ENCODE results near the gene RBM34.
A peak's percentile ranks its signal among the peaks of the same experiment; 100 is the strongest.
"Not testable (repeated sequence)": the region's sequence is repeated elsewhere in the genome, so short reads cannot be mapped to it uniquely, and the experiment has no call there.

The RBM34 gene, protein sequence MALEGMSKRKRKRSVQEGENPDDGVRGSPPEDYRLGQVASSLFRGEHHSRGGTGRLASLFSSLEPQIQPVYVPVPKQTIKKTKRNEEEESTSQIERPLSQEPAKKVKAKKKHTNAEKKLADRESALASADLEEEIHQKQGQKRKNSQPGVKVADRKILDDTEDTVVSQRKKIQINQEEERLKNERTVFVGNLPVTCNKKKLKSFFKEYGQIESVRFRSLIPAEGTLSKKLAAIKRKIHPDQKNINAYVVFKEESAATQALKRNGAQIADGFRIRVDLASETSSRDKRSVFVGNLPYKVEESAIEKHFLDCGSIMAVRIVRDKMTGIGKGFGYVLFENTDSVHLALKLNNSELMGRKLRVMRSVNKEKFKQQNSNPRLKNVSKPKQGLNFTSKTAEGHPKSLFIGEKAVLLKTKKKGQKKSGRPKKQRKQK

DNA sequence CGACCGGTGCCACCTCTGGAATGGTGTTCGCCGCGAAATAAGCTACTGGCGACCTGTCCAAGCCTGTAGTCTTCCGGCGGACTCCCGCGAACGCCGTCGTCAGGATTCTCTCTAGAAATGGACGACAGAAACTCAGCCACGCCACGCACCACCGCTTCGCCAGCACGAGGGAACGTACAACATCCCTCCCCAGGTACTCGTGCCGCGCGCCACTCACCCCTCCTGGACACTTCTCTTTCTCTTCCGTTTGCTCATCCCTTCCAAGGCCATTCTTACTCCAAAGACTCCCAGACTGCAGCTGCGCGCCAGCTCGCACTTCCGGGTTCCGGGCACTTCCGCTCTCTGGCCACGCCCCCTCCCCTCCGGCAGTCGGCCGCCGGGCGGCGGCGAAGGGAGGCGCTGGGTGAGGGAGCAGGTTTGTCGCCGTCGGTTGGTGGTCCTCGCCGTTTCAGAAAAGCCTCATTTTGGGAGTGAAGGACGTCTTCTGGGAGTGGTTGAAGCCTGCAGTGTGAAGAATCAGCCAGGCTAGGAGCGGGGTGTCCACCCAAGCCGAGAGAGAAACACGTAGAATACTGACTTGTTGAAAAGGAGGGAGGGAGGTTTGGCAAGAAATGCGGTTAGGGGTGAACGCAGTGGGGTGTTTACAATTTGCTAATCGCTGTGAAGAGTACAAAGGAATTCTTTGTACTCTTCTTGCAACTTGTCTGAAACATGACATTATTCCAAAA lies at the start of gene RBM34:
Gene RBM34, minus strand, starts transcription at position 294 of the 728 bp plus-strand sequence. Its CDS starts 24 bp downstream, at position 270.
- intact Hi-C loops (cut with DNase I), result loop anchor here (2.0 to 5.0 kb wide), 3 partner anchors 34 to 341 kb away; partner anchors contain the start of genes ARID4B, B3GALNT2, GGPS1 and TOMM20
- peak; percentile 85 to 99 (median 91) for DNase-seq

DNA sequence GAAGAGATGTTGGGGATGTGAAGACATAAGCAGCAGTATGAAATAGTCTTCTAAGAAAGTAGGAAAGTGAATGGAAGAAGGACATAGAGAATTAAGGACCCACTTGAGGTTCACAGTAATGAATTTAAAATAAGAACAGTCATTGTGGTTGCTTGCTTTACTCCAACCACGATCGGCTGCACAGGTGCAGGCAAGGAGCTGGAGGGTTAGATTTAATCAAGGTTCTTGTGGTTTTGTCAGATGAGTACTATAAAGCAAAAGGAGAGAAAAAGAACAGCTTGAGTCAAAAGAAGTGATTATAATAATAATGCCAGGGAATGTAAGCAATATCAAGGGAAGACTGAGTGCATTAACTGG lies 46.1 kb upstream of the RBM34 start:
- no peak for DNase-seq
- intact Hi-C loops (cut with DNase I), result no loop called here

DNA sequence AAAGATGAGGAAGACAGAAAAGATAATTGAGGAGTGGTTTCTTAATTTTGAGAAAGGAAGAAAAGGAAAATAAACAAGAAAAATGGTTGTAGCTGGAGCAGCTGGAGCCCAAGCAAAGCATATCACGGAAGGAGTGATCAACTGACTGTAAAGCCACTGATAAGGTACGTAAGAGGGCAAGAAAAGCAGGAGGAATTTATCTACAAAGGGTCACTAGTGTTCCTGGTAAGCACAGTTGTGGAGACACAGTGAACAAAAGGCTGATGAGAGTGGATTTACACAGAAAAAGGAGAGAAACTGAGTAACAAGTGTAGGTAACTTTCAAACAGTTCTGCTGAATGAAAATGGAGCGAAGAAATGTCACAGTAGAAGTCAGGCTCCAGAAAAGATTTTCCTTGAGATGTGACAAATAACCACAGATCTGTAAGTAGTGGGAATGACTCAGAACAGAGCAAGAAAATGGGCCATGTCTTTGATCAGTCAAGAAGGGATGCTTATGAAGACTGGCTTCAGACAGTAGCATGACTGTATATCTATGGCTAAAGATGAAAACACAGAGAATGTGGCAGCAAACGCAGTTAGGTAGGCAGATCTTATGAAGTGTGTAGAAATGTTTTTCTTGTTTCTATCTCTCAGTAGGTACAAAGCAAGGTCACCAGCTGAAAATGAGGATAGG lies 45.6 kb upstream of the RBM34 start:
- intact Hi-C loops (cut with DNase I), result no loop called here
- DNase-seq, result no peak

DNA sequence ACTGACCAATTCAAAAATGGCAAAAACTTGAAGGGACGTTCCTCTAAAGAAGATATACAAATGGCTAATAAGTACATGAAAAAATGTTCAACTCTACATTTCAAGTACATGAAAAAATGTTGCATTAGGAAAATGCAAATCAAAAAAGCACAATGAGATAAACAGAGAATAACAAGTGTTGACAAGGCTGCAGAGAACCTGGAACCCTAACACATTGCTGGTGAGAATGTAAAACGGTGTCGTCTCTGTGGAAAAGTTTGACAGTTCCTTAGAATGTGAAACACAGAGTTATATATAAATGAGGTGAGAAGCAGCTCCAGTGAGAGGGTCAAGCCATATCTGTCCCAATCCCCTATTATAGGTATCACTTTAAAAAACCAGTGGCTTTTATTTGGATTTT lies 44.6 kb upstream of the RBM34 start:
- no peak for DNase-seq
- intact Hi-C loops (cut with DNase I), result no loop called here

DNA sequence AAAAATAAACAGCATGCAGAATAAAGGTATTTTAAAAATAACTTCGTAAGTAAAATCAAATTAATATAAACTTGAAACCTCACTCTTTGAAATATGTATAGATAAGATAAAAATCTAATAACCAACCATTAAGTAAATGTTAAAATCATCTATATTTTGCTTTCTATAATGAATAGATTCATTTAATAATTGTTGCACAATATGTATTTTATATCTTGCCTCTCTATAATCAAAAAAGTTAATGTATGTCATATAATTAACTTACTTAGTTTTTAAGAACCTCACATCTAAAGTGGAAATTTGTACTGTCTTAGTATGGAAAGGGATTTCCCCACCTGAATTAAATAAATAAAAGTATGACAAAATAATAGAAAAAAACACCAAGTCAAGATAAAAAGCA lies 42.4 kb upstream of the RBM34 start:
- DNase-seq, result no peak
- intact Hi-C loops (cut with DNase I), result no loop called here

DNA sequence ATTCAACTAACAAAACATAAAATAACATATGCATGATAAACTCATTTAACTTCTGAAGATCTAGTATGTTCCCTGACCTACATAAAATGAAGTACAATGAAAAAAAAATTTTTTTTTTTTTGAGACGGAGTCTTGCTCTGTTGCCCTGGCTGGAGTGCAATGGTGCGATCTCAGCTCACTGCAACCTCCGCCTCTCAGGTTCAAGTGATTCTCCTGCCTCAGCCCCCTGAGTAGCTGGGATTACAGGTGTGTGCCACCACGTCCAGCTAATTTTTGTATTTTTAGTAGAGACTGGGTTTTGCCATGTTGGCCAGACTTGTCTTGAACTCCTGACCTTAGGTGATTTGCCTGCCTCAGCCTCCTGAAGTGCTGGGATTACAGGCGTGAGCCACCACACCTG lies 41.4 kb upstream of the RBM34 start:
- DNase-seq; intact Hi-C loops (cut with DNase I): not testable (repeated sequence)

DNA sequence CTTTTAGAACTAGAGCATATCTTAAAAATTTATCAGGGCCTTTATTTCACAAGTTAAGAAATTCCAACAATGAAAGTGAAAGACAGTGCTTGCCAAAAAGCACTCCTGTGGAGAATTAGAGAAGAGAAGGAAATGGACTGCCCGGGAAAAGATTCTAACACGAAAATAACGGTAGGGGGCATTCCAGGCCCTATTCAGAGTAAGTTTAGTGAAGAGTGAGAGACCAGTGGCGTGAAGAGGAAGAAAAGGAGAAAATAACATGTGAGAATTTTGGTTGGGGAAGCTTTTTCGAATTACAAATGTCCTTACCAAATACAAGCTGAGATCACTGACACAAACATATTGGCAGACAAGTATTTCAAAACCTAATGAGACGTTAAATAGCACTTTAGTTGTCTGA lies 38.4 kb upstream of the RBM34 start:
- no peak for DNase-seq
- intact Hi-C loops (cut with DNase I), result no loop called here

DNA sequence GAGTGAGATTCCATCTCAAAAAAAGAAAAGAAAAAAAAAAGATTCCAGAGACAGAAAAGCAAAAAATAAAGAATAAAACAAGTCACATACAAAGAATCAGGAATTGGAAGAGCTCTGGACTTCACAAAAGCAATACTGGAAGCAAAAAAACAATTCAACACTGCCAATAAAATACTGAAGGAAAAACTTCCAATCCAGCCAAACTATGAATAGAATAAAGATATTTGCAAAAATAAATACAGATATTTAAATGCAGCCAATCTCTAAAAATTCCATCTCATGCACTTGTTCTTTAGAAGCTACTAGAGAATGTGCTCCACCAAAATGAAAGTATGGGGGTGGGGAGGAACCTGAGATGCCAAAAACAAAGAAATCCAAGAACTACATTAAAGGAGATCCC lies 29.4 kb upstream of the RBM34 start:
- intact Hi-C loops (cut with DNase I), result no loop called here

DNA sequence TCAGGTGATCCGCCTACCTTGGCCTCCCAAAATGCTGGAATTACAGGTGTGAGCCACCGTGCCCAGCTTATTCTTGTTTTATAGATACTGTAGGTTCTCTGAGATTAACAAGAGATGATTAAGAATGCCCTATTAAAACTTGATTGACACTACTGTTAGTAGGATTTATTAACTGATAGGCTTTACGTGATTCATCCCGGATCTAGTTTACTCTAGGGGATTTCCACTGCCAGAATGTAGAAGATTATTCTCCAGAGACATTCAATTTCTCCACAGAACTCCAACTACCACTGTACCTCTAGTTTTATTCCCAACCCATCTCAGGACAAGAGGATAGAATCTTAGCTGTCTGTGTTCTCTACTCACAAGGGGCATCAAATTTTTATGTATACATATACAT lies 26.3 kb upstream of the RBM34 start:
- no peak for DNase-seq
- intact Hi-C loops (cut with DNase I), result no loop called here

More for the DNA sequence above, 29.4 kb upstream of the RBM34 start:
- DNase-seq, result no peak

DNA sequence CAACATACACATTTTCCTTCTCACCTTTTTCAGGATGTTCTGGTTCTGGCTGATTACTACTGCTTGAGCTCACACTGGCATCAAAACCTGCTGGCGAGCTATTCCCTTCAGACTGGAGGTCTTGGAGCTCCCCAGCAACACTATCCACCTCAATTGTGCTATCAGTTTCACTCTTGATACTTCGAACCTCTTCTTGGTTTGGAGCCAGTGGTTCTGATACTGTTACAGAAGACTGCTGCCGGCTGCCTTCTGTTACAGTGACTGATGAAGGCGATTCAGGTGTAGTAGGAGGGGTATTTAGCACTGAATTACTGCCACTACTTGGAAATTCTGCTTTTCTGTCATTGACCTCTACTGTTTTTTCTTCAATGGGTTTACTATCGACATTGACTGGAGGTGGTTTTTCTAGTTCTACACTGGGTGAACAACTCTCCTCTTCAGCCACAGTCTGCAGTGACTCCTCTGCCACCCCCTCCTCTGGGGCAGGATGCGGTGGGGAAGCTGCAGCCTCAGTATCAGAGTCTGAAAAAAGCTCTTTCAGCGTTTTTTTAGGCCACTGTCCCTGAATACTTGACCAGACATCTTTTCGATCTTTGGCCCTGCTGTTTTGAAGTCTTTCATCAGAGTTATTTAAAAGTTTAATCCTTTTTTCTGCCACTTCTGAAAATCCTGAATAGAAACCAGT lies 20.7 kb upstream of the RBM34 start:
- intact Hi-C loops (cut with DNase I), result no loop called here
- DNase-seq, result no peak

DNA sequence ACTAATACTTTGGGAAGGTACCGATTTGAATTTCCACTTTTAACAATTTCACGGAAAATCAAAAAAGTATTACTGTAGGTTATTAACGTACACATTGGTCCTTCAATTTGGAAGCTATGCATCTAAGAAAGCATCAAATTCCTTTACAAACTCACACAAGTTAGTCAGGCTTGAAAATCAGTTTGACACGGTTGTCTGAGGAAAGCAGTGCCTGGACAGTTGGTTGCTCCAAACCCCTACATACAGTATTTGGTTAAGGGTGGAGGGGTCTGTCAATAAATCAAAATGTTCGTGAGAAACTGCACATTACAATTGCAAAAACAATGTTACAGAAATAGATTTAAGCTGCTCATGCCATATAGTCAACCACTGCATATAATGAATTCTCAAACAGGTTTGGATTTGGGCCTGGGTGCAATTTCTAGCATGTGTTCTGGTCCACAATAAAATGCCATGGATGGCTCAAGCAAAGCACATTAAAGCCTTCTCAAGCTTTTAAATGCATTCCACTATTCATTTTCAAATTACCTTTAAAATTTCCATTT lies 19.9 kb upstream of the RBM34 start:
- intact Hi-C loops (cut with DNase I), result no loop called here
- no peak for DNase-seq

DNA sequence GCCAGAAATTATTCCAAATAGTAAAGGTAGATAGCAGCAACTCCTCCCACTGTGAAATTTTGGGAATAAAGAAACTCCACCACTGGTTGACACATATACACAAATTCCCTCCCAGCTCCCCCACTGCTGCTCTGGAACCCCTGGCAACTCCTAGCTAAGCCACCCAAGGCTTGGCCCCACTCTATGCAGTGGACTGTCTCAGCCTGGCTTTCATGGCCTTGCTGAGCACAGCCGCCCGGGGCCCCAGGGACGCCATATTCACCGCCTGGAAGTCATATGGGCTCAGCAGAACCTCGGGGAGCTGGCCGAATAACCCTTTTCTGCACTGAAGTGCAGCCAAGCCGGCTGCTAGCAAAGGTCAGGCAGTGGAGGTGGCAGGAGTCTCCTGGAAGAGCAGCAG lies 15.4 kb upstream of the RBM34 start:
- intact Hi-C loops (cut with DNase I), result no loop called here
- DNase-seq, result no peak

DNA sequence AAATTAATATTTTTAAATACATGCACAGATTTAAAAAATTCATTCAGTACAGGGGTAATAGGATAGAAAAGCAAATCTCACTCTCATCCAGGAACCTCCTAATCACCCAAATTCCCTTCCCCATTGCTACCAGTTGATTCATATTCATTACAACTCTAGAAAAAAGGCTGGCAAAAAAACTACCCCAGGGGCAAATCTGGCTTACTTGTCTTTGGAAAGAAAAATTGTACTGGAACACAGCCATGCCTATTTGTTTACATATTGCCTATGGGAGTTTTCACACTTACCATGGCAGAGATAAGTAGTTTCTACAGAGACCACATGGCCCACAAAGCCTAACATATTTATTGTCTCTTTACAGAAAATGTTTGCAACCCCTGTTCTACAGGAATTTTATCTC lies 8.9 kb upstream of the RBM34 start:
- DNase-seq, result no peak
- intact Hi-C loops (cut with DNase I), result no loop called here

DNA sequence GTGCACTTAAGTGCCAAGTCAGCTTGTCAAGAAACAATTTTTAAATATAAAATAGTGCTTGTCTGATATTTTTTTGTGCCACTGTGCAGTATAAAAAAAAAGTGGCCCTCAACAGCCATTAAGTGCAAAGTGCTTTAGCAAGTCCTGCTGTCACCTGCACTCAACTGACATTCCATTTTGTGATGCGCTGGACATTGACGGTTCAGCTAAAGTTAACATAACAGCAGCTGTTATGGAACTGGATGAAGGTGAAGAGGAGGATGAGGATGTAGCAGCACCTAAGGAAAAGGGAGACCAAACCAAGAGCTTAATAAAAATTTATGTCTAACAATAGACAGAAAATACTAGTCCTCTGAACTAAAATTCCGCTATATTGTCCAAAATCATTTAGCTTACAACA lies 7.3 kb upstream of the RBM34 start:
- intact Hi-C loops (cut with DNase I), result no loop called here
- no peak for DNase-seq

DNA sequence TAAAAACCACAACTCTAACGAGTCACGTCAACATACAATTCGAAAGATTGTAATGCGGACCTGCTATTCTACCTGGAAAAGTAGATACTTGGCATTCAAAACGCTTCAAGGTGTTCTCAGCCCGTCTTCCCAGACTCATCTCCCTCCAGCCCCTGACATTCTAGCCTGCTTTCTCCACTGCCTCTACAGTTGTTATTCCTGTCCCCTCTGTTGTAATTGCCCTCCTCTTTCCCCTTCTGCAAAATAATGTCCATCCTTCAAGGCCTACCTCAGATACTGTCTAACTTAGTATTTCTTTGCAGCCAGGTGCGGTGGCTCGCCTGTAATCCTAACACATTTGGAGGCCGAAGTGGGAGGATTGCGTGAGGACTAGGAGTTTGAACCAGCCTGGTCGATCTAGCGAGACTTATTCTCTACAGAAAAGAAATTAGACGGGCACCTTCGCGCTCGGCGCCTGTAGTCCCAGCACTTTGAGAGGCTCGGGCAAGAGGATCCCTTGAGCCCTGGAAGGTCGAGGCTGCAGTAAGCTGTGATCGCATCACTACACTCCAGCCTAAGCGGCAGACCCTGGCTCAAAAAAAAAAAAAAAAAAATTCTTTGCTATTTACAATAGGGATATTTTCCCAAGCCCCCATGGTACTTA lies 756 bp upstream of the RBM34 start:
- DNase-seq, result no peak
- intact Hi-C loops (cut with DNase I), result loop anchor here (2.0 to 5.0 kb wide), 3 partner anchors 35 to 340 kb away; partner anchors contain the start of genes ARID4B, B3GALNT2, GGPS1 and TOMM20

DNA sequence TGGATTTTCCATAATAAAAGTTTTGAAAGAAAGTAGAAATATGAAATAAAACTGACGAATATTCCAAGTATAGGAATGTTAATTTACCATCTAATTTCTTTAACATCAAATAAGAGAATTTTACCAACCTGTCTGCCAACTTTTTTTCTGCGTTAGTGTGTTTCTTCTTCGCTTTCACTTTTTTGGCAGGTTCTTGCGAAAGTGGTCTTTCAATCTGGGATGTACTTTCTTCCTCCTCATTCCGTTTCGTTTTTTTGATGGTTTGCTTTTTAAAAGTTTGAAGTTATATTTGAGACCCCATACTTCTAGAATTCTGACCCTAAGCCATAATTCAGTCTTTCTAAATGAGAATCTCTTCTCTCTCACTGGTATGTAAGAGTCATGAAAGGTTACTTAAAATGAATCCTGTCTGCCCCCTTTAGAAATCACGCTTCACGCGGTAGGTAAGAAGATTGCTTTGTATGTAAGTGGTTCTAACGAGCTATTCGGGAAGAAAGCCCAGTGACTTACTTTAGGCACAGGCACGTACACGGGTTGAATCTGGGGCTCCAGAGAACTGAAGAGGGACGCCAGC lies 580 bp downstream of the RBM34 start:
- intact Hi-C loops (cut with DNase I), result loop anchor here (2.0 to 5.0 kb wide), 3 partner anchors 33 to 342 kb away; partner anchors contain the start of genes ARID4B, B3GALNT2, GGPS1 and TOMM20
- no peak for DNase-seq

DNA sequence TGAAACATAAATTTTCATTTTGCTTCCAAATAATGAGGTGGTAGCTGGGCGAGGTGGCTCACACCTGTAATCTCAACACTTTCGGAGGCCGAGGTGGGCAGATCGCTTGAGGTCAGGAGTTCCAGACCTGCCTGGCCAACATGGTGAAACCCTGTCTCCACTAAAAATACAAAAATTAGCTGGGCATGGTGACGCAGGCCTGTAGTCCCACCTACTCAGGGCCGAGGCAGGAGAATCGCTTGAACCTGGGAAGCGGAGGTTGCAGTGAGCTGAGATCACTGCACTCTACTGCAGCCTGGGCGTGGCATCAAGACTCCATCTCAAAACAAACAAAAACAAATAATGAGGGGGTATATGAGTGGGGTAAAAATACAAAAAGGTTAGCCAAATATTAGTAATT lies 1.1 kb downstream of the RBM34 start:
- intact Hi-C loops (cut with DNase I), result loop anchor here (2.0 to 5.0 kb wide), 3 partner anchors 33 to 342 kb away; partner anchors contain the start of genes ARID4B, B3GALNT2, GGPS1 and TOMM20
- DNase-seq, result not testable (repeated sequence)

DNA sequence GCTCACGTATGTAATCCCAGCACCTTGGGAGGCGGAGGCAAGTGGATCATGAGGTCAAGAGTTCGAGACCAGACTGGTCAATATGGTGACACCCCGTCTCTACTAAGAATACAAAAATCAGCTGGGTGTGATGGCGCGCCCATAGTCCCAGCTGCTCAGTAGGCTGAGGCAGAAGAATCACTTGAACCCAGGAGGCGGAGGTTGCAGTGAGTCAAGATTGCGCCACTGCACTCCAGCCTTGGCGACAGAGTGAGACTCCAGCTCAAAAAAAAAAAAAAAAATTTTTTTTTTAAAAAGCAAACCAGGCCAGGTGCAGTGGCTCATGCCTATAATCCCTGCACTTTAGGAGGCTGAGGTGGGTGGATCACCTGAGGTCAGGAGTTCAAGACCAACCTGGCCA lies 1.8 kb downstream of the RBM34 start:
- DNase-seq; intact Hi-C loops (cut with DNase I): not testable (repeated sequence)

DNA sequence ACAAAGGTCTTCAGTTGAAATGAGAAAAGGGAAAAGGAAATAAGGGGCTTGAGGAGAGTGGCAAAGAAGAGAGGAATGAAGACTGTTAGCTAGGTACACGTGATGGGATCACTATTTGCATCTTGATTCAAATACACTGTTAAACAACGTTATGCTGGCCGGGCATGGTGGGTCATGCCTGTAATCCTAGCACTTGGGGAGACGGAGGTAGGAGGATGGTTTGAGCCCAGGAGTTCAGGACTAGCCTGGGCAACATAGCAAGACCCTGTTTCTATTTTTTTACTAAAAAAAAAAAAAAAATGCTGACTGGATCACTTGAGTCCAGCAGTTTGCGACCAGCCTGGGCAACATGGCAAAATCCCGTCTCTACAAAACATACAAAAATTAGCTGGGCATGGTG lies 2.4 kb downstream of the RBM34 start:
- no peak for DNase-seq
- intact Hi-C loops (cut with DNase I), result no loop called here

Data from posterior cingulate gyrus (tissue), 11 donors.